HFFc6 (cell line): ENCODE data around the gene ULBP2. TPM values are rescaled to one million over a fixed set of nuclear protein-coding genes. Genes with fewer than 3 reads are reported as not detected.
A peak's percentile ranks its signal among the peaks of the same experiment; 100 is the strongest.
"Not testable (repeated sequence)": the region's sequence is repeated elsewhere in the genome, so short reads cannot be mapped to it uniquely, and the experiment has no call there.

Experiments
- DNase-seq: peaks from one replicate; pipeline ENCODE4 v3.0.0-alpha.2; 2018
- H3K27ac Mint-ChIP-seq: 2 replicates; pipeline ENCODE4 v1.8.0; 2020; ENCODE audit warnings: mild to moderate bottlenecking, mixed read lengths
- H3K27me3 Mint-ChIP-seq: 2 replicates; pipeline ENCODE4 v1.8.0; 2021; ENCODE audit warnings: mild to moderate bottlenecking, moderate library complexity, mixed read lengths; ENCODE audit not compliant: insufficient read depth
- H3K36me3 Mint-ChIP-seq: 2 replicates; pipeline ENCODE4 v1.8.0; 2021; ENCODE audit warnings: low read depth, mixed read lengths
- H3K4me1 Mint-ChIP-seq: 2 replicates; pipeline ENCODE4 v1.8.0; 2020; ENCODE audit warnings: low read depth, mixed read lengths
- H3K4me3 Mint-ChIP-seq: 2 replicates; pipeline ENCODE4 v1.8.0; 2020; ENCODE audit warnings: mild to moderate bottlenecking, moderate library complexity, mixed read lengths
- H3K9me3 Mint-ChIP-seq: 2 replicates; pipeline ENCODE4 v1.8.0; 2020; ENCODE audit warnings: mild to moderate bottlenecking, mixed read lengths
- CTCF ChIP-seq: fragments of 200-600 bp; sonication (generic); IDR thresholded peaks from 2 replicates; pipeline ENCODE4 v1.5.0; 2021; ENCODE audit warnings: antibody characterized with exemption, mild to moderate bottlenecking
- total RNA-seq, 6 experiments: library from RNA; stranded (reverse); fragmentation: NEBNext Ultra II Directional; extraction: Animal tissue kit (Norgen Biotek cat#: 25700); gene quantifications; 2 replicates in 1 of 6; 3 replicates in 5 of 6; pipeline ENCODE4 v1.2.3, GENCODE V29; 2021

The ULBP2 gene
- total RNA-seq, 6 experiments from 2014 or later: 16.2 to 23.2 (median 19.4) TPM

GRCh38 chr6:149918151-149918905 lies 23.5 kb upstream of the ULBP2 start:
- Mint-ChIP-seq H3K4me3 (no peak overlapping the region), H3K27ac (no peak overlapping the region), H3K36me3 (no peaks in the 10 kb centered on the region), H3K4me1 (peaks cover 13% of the 10 kb centered on the region), H3K27me3 (peaks cover 31% of the 10 kb centered on the region), H3K9me3 (no peaks in the 10 kb centered on the region)
- no peak for TF ChIP-seq CTCF
- no peak for DNase-seq

GRCh38 chr6:149919126-149919833 lies 22.5 kb upstream of the ULBP2 start:
- H3K27me3 Mint-ChIP-seq: peaks cover 30% of the 10 kb centered on the region
- not testable (repeated sequence) for H3K9me3 Mint-ChIP-seq, H3K27ac Mint-ChIP-seq, H3K4me3 Mint-ChIP-seq, H3K36me3 Mint-ChIP-seq, H3K4me1 Mint-ChIP-seq, DNase-seq

DNA sequence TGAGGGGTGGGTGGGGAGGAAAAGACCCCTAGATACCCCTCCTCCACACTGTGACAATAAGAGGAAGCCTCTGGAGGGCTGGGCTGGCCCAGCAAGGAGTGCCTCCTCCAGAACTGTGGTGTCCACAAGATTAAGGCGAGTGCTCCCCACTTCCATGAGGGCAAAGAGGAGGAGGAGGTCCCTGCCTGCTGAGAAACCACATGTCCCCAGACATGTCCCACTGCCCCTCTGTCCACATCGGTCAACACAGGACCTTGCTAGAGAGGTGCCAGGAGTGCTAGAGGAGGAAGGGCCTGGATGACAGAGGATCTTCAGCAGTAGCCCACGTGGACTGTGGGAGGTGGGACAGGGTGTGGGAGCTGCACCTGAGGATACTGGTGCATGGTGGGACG lies 22.0 kb upstream of the ULBP2 start:
- DNase-seq: no peak
- Mint-ChIP-seq H3K9me3 (no peaks in the 10 kb centered on the region), H3K4me3 (no peak overlapping the region), H3K36me3 (no peaks in the 10 kb centered on the region), H3K27me3 (peaks cover 27% of the 10 kb centered on the region), H3K27ac (no peak overlapping the region), H3K4me1 (peaks cover 9% of the 10 kb centered on the region; the same call in 1 of the 2 replicates)
- TF ChIP-seq CTCF: no peak

GRCh38 chr6:149921361-149921760 lies 20.5 kb upstream of the ULBP2 start:
- no peaks in the 10 kb centered on the region for H3K9me3 Mint-ChIP-seq
- no peak for DNase-seq
- H3K27ac Mint-ChIP-seq: no peak overlapping the region
- peaks cover 27% of the 10 kb centered on the region for H3K27me3 Mint-ChIP-seq
- no peaks in the 10 kb centered on the region for H3K36me3 Mint-ChIP-seq
- TF ChIP-seq CTCF: no peak
- H3K4me1 Mint-ChIP-seq: peaks cover 18% of the 10 kb centered on the region
- H3K4me3 Mint-ChIP-seq: no peak overlapping the region

DNA sequence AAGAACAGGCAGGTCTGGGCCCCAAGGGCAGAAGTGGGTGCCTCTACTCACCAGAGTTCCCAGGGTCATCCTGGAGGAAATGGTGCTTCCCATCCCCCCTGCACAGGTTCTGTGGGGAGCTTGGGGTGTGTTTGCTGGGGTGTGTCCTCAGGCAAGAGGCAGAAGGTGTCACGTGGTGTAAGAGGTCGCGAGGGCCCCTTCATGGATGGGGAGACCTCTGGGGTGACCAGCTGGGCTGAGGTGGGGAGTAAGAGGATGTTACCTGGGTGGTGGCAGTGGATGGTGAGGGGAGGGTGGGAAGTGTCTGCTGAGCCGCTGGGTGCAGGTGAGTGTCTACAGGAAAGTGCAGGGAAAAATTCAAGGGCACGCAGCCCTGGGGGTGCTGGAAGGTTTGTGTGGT lies 19.7 kb upstream of the ULBP2 start:
- H3K9me3 Mint-ChIP-seq, H3K36me3 Mint-ChIP-seq, DNase-seq, H3K27ac Mint-ChIP-seq: not testable (repeated sequence)
- peaks cover 20% of the 10 kb centered on the region for H3K4me1 Mint-ChIP-seq
- peak overlapping the region; percentile 87 for H3K4me3 Mint-ChIP-seq
- peaks cover 27% of the 10 kb centered on the region for H3K27me3 Mint-ChIP-seq

- Mint-ChIP-seq H3K27ac (no peak within 1 kb of the TSS), H3K36me3 (no peaks in the 10 kb centered on the region), H3K4me1 (peaks cover 20% of the 10 kb centered on the region), H3K27me3 (peaks cover 27% of the 10 kb centered on the region), H3K4me3 (peak within 1 kb of the TSS; percentile 87), H3K9me3 (no peaks in the 10 kb centered on the region)
- peak; percentile 88 for DNase-seq
- TF ChIP-seq CTCF: peak; percentile 14; the same call in 1 of the 2 replicates
Observed at GRCh38 chr6:149922642-149923326, 19.0 kb upstream of the ULBP2 start, which contains the start of gene RAET1G. TSS of gene RAET1G (minus strand) at chr6:149923121. CDS start at chr6:149923010, 111 bp downstream.
